H1 (cell line): ENCODE results near the gene FOXF1. TPM values are rescaled to one million over a fixed set of nuclear protein-coding genes. Genes with fewer than 3 reads are reported as not detected.

Source experiments
- CTCF ChIA-PET: fragments of 300-600 bp; sonication (Branson Sonifier 250); formaldehyde crosslinking; loops from one replicate; lab custom pipeline; 2021; ENCODE audit not compliant: partially characterized antibody; lab: Charles Lee
- POLR2A ChIA-PET: fragments of 300-600 bp; sonication (Branson Sonifier 250); formaldehyde crosslinking; loops from one replicate; lab custom pipeline; 2021; ENCODE audit warnings: inconsistent platforms; ENCODE audit not compliant: partially characterized antibody; lab: Charles Lee
- DNase-seq, 2 experiments: peaks; one replicate each; pipeline versions ENCODE4 v3.0.0 to v3.0.0-alpha.2; 2010 to 2022; ENCODE audit warnings: low spot score in 2 of 2, low read depth in 1 of 2, mixed read lengths in 1 of 2
- FAIRE-seq: peaks from 2 replicates; lab custom pipeline; 2011; peaks lifted over from hg19 to GRCh38; lab: Jason Lieb, UNC
- H2AFZ ChIP-seq: 2 replicates; pipeline ENCODE4 v1.8.1; 2012; ENCODE audit warnings: low read length, inconsistent platforms
- H2AK5ac ChIP-seq: 2 replicates; pipeline ENCODE4 v1.6.1; 2013; ENCODE audit warnings: low read depth, low read length
- H2BK120ac ChIP-seq: replicated peaks from 2 replicates; pipeline ENCODE3; 2013; ENCODE audit warnings: low read depth, low read length, inconsistent platforms
- H2BK12ac ChIP-seq: 2 replicates; pipeline ENCODE4 v1.6.1; 2013; ENCODE audit warnings: low read depth, low read length
- H2BK15ac ChIP-seq: 2 replicates; pipeline ENCODE4 v1.6.1; 2013; ENCODE audit warnings: low read length
- H2BK20ac ChIP-seq: 2 replicates; pipeline ENCODE4 v1.6.1; 2013; ENCODE audit warnings: low read length
- H2BK5ac ChIP-seq: 2 replicates; pipeline ENCODE4 v1.6.1; 2013; ENCODE audit warnings: low read depth, low read length
- H3K14ac ChIP-seq: 2 replicates; pipeline ENCODE4 v1.6.1; 2013; ENCODE audit warnings: inconsistent platforms; ENCODE audit not compliant: insufficient read length
- H3K18ac ChIP-seq: 2 replicates; pipeline ENCODE4 v1.6.1; 2013; ENCODE audit warnings: low read length; ENCODE audit errors: extremely low read depth
- H3K23ac ChIP-seq: 2 replicates; pipeline ENCODE4 v1.6.1; 2013; ENCODE audit warnings: inconsistent platforms; ENCODE audit not compliant: insufficient read length
- H3K23me2 ChIP-seq: 2 replicates; pipeline ENCODE4 v1.6.1; 2013; ENCODE audit warnings: low read depth, low read length
- H3K27ac ChIP-seq: 2 replicates; pipeline ENCODE4 v1.6.1; 2011; ENCODE audit warnings: low read depth, low read length, inconsistent platforms
- H3K27me3 ChIP-seq, 4 experiments: replicated peaks in 1 of 4; 1 replicate in 1 of 4; 2 replicates in 3 of 4; pipeline versions ENCODE4 v1.6.1 to v1.8.1; 2011 to 2013; ENCODE audit warnings: low read length in 3 of 4, mild to moderate bottlenecking in 3 of 4, inconsistent platforms in 2 of 4, mixed read lengths in 2 of 4, moderate library complexity in 1 of 4; ENCODE audit not compliant: control insufficient read depth in 3 of 4, insufficient read depth in 3 of 4; ENCODE audit errors: extremely low read depth in 1 of 4
- H3K36me3 ChIP-seq, 4 experiments: 2 replicates each; pipeline versions ENCODE4 v1.6.1 to v1.8.1; 2011 to 2013; ENCODE audit warnings: mild to moderate bottlenecking in 4 of 4, low read length in 3 of 4, moderate library complexity in 2 of 4, control low read depth in 1 of 4, inconsistent platforms in 1 of 4; ENCODE audit not compliant: insufficient read depth in 4 of 4, control insufficient read depth in 2 of 4
- H3K4ac ChIP-seq: replicated peaks from 2 replicates; pipeline ENCODE3; 2013; ENCODE audit warnings: low read length, low read depth, mixed read lengths, inconsistent platforms; ENCODE audit not compliant: insufficient read length
- H3K4me1 ChIP-seq, 4 experiments: replicated peaks in 1 of 4; 1 replicate in 1 of 4; 2 replicates in 3 of 4; pipeline versions ENCODE4 v1.6.1 to v1.8.1; 2011 to 2013; ENCODE audit warnings: low read length in 3 of 4, inconsistent platforms in 2 of 4, mixed read lengths in 1 of 4; ENCODE audit not compliant: insufficient read depth in 4 of 4, control insufficient read depth in 3 of 4
- H3K4me2 ChIP-seq, 2 experiments: 2 replicates each; pipeline versions ENCODE4 v1.6.1 to v1.8.1; 2011 to 2013; ENCODE audit warnings: low read depth in 2 of 2, low read length in 2 of 2, control low read depth in 1 of 2, inconsistent platforms in 1 of 2, mild to moderate bottlenecking in 1 of 2; ENCODE audit not compliant: insufficient read depth in 1 of 2
- H3K4me3 ChIP-seq, 4 experiments: fragments of 200-600, 300-600 bp in 1 of 4; sonication (generic), shearing (Covaris generic), sonication (Bioruptor Twin) in 1 of 4; 2 replicates each; pipeline versions ENCODE4 v1.5.1 to v1.8.1; 2011 to 2016; ENCODE audit warnings: low read length in 4 of 4, low read depth in 3 of 4, control low read depth in 2 of 4, inconsistent platforms in 2 of 4, mild to moderate bottlenecking in 2 of 4, mixed read lengths in 1 of 4, moderate library complexity in 1 of 4; ENCODE audit not compliant: insufficient read depth in 2 of 4; ENCODE audit errors: extremely low read depth in 1 of 4
- H3K56ac ChIP-seq: replicated peaks from 2 replicates; pipeline ENCODE3; 2013; ENCODE audit warnings: low read depth, mild to moderate bottlenecking, mixed read lengths, low read length, inconsistent platforms; ENCODE audit not compliant: insufficient read length
- H3K79me1 ChIP-seq: 2 replicates; pipeline ENCODE4 v1.6.1; 2013; ENCODE audit warnings: low read depth, low read length, control low read depth
- H3K79me2 ChIP-seq, 2 experiments: 2 replicates each; pipeline versions ENCODE4 v1.6.1 to v1.8.1; 2012 to 2013; ENCODE audit warnings: low read length in 2 of 2, mild to moderate bottlenecking in 2 of 2, inconsistent platforms in 1 of 2; ENCODE audit not compliant: insufficient read depth in 2 of 2, control insufficient read depth in 1 of 2
- H3K9ac ChIP-seq, 4 experiments: replicated peaks in 1 of 4; 1 replicate in 1 of 4; 2 replicates in 3 of 4; pipeline versions ENCODE4 v1.6.1 to v1.8.1; 2011 to 2013; ENCODE audit warnings: low read depth in 3 of 4, low read length in 3 of 4, control low read depth in 2 of 4, mild to moderate bottlenecking in 2 of 4, moderate library complexity in 2 of 4, inconsistent platforms in 1 of 4; ENCODE audit errors: extremely low read depth in 1 of 4
- H3K9me3 ChIP-seq, 2 experiments: 2 replicates each; pipeline versions ENCODE4 v1.6.1 to v1.8.1; 2012 to 2013; ENCODE audit warnings: mild to moderate bottlenecking in 2 of 2, moderate library complexity in 2 of 2, control low read depth in 1 of 2, inconsistent platforms in 1 of 2, low read depth in 1 of 2, low read length in 1 of 2, mixed read lengths in 1 of 2; ENCODE audit not compliant: insufficient read depth in 2 of 2
- H4K20me1 ChIP-seq, 2 experiments: replicated peaks in 1 of 2; 2 replicates each; pipeline versions ENCODE3 to v1.8.1; 2011 to 2013; ENCODE audit warnings: inconsistent platforms in 2 of 2, low read length in 2 of 2, mild to moderate bottlenecking in 1 of 2; ENCODE audit not compliant: insufficient read depth in 2 of 2, control insufficient read depth in 1 of 2
- H4K5ac ChIP-seq: 2 replicates; pipeline ENCODE4 v1.6.1; 2013; ENCODE audit warnings: low read length, low read depth, mixed read lengths, inconsistent platforms; ENCODE audit not compliant: insufficient read length
- H4K8ac ChIP-seq: 2 replicates; pipeline ENCODE4 v1.8.0; 2013; ENCODE audit warnings: mild to moderate bottlenecking, moderate library complexity, low read length, inconsistent platforms; ENCODE audit not compliant: insufficient read depth; ENCODE audit errors: extremely low read depth
- H4K91ac ChIP-seq: replicated peaks from 2 replicates; pipeline ENCODE3; 2013; ENCODE audit warnings: low read length, mixed read lengths, inconsistent platforms; ENCODE audit not compliant: insufficient read length
- E2F6 ChIP-seq: IDR thresholded peaks from 2 replicates; pipeline ENCODE4 v1.6.1; 2012; ENCODE audit warnings: inconsistent platforms
- KDM1A ChIP-seq: fragments of 200-600, 300-600 bp; sonication (generic); IDR thresholded peaks from 2 replicates; pipeline ENCODE4 v1.7.1; 2016; ENCODE audit warnings: mild to moderate bottlenecking, low read length, borderline replicate concordance
- WGBS, 2 experiments: shearing (Covaris generic) in 1 of 2; methylation state at CpG; one replicate each; pipeline versions ENCODE4 v1.1.6 to v1.1.7; 2013 to 2015; ENCODE audit warnings: low lambda C conversion rate in 2 of 2, mixed read lengths in 2 of 2, inconsistent platforms in 1 of 2, low coverage in 1 of 2, missing lambda C conversion rate in 1 of 2; ENCODE audit not compliant: insufficient replicate concordance in 2 of 2, insufficient coverage in 1 of 2, insufficient read length in 1 of 2; ENCODE audit errors: extremely low coverage in 1 of 2, missing lambda C conversion rate in 1 of 2; 5-methylcytosine and 5-hydroxymethylcytosine counted together
- polyA plus RNA-seq, 7 experiments: library from polyadenylated mRNA; depleted of rRNA in 3 of 7; stranded (reverse) in 5 of 7; unstranded in 2 of 7; fragments of >200 nt in 5 of 7; fragments of 200-250 nt in 2 of 7; gene quantifications; 1 replicate in 5 of 7; 2 replicates in 1 of 7; 4 replicates in 1 of 7; pipeline versions ENCODE4 v1.2.1 to v1.2.3, GENCODE V29; 2011 to 2013; ENCODE audit warnings: missing spikeins in 2 of 7, mixed read lengths in 2 of 7
- total RNA-seq: library from RNA; stranded (reverse); fragmentation: NEBNext Ultra II Directional; extraction: Animal tissue kit (Norgen Biotek cat#: 25700); gene quantifications from 2 replicates; pipeline ENCODE4 v1.2.1, GENCODE V29; 2021

FOXF1 gene
- total and polyA plus RNA-seq, 2 of the 8 experiments (the other 6 are each of a cell fraction or from before 2014, with no cell fraction given), result 0.02 TPM; not detected in 1

DNA sequence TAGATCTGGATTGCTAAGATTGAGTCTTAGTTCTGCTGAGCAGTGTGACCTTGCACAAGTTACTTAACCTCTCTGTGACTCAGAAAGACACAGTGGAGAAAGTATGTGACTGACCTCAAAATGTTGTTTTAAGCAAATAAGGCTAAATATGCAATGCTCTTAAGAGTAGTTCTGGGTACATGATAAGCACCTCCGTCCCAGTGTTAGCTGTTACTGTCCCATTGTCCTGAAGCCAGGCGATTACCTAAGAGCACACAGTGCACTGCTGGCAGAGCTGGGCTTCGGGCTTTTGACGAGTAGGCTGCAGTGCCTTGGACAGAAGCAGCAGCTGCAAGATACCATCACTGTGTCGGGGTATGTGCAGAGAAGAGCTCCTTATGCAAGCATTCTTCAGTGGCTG, 32.7 kb upstream of the FOXF1 start:
- ChIA-PET CTCF (interaction anchor here (0.6 to 2.1 kb wide), 8 partner anchors 15 to 405 kb away, joined by 3 to 5 read pairs (median 3); no protein-coding TSS in a partner anchor), POLR2A (interaction anchor here (0.7 kb wide), 1 partner anchor 12 kb away, joined by 3 read pairs; no protein-coding TSS in a partner anchor)
- Histone ChIP-seq H3K23ac (no peak overlapping the region), H3K4me1 (no peaks in the 10 kb centered on the region), H2BK15ac (no peak overlapping the region), H2AK5ac (no peak overlapping the region), H2BK120ac (no peak overlapping the region), H2BK5ac (no peak overlapping the region), H3K9ac (no peak overlapping the region), H3K79me1 (no peaks in the 10 kb centered on the region), H4K91ac (no peak overlapping the region), H3K27me3 (0 out of 7 replicates have a peak, but pooled peaks cover 0 to 5% (median 0%) of the 10 kb centered on the region in 4 experiments), H3K4ac (no peak overlapping the region), H3K27ac (no peak overlapping the region), H3K4me2 (no peak overlapping the region), H4K20me1 (no peaks in the 10 kb centered on the region), H4K8ac (no peak overlapping the region), H3K14ac (no peak overlapping the region), H3K36me3 (no peaks in the 10 kb centered on the region), H2AFZ (no peak overlapping the region), H3K9me3 (0 out of 4 replicates have a peak, but pooled peaks cover 0 to 1% of the 10 kb centered on the region in 2 experiments), H3K23me2 (peaks cover 3% of the 10 kb centered on the region; the same call in 1 of the 2 replicates), H3K4me3 (no peak overlapping the region), H4K5ac (no peak overlapping the region), H3K18ac (no peak overlapping the region), H3K56ac (no peak overlapping the region), H2BK12ac (no peak overlapping the region), H2BK20ac (no peak overlapping the region), H3K79me2 (no peaks in the 10 kb centered on the region)
- no peak for TF ChIP-seq KDM1A
- no peak for TF ChIP-seq E2F6
- no peak for FAIRE-seq
- 81% methylated on average over 5 of the region's 5 CpGs; no CpG with 5 or more reads in 1 of the 2 experiments for WGBS, 2 experiments
- DNase-seq, result no peak
